Activated T-helper 2 cell treated with anti-CD3 and anti-CD28 coated beads, Interferon-gamma antibody, Interleukin-2, Interleukin-4, amounts not matched to agents 10 μg/mL and 5 μg/mL and 100 μg/mL, durations not matched to agents 14 hours and 24 hours and 36 hours (primary cell): ENCODE results near the gene SC5D. TPM values are rescaled to one million over a fixed set of nuclear protein-coding genes. Genes with fewer than 3 reads are reported as not detected.

Source experiments
- DNase-seq: peaks from one replicate; pipeline ENCODE4 v3.0.0; 2021; ENCODE audit warnings: low spot score
- H3K27ac Mint-ChIP-seq: one replicate; pipeline ENCODE4 v1.8.0; 2021; ENCODE audit warnings: mixed read lengths
- H3K27me3 Mint-ChIP-seq: one replicate; pipeline ENCODE4 v1.8.0; 2021; ENCODE audit warnings: low read depth, mixed read lengths
- H3K36me3 Mint-ChIP-seq: one replicate; pipeline ENCODE4 v1.8.0; 2021; ENCODE audit warnings: low read depth, mixed read lengths
- H3K4me1 Mint-ChIP-seq: one replicate; pipeline ENCODE4 v1.8.0; 2021; ENCODE audit warnings: low read depth, mixed read lengths
- H3K4me3 Mint-ChIP-seq: one replicate; pipeline ENCODE4 v1.8.0; 2021; ENCODE audit warnings: low read depth, mild to moderate bottlenecking, moderate library complexity, mixed read lengths
- H3K9me3 Mint-ChIP-seq: one replicate; pipeline ENCODE4 v1.8.0; 2021; ENCODE audit warnings: mixed read lengths
- intact Hi-C: fragments of 100-400 bp; cut with micrococcal nuclease; formaldehyde crosslinking; loops from one replicate; pipeline ENCODE4 v1.15.1; 2023
- total RNA-seq: library from RNA; stranded (reverse); gene quantifications from 2 replicates; pipeline ENCODE4 v1.2.3, GENCODE V29; 2022

The SC5D gene
- total RNA-seq, 1 donor from 2014 or later, result 28.0 TPM

DNA sequence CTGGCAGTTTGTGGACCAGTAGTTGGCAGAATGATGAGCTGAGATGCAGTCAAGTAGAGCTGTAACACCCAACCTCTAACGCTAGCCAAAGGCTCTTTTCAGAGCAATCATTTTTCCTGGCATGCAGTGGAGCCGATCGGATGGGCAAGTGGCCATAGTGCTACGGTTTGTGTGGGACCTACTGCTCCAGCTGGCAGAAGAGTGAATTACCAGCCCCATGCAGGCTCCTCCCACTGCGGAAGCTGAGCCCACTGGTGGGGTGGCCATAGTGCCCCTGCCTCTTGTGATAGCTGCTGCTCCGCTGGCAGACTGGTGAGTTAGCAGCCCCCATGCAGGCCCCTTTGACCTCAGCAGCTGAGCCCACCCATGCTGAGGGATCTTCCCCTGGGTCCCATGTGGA lies 27.0 kb upstream of the SC5D start:
- H3K9me3 Mint-ChIP-seq, result peaks cover 8% of the 10 kb centered on the region
- H3K4me3 Mint-ChIP-seq, result no peak overlapping the region
- H3K27ac Mint-ChIP-seq, result no peak overlapping the region
- H3K27me3 Mint-ChIP-seq, result peaks cover 65% of the 10 kb centered on the region
- DNase-seq, result no peak
- intact Hi-C loops, result no loop called here
- no peaks in the 10 kb centered on the region for H3K36me3 Mint-ChIP-seq
- peaks cover 5% of the 10 kb centered on the region for H3K4me1 Mint-ChIP-seq

GRCh38 chr11:121268581-121268980 lies 24.0 kb upstream of the SC5D start:
- peaks cover 5% of the 10 kb centered on the region for H3K4me1 Mint-ChIP-seq
- H3K27ac Mint-ChIP-seq, result no peak overlapping the region
- intact Hi-C loops, result no loop called here
- peaks cover 58% of the 10 kb centered on the region for H3K27me3 Mint-ChIP-seq
- no peaks in the 10 kb centered on the region for H3K36me3 Mint-ChIP-seq
- DNase-seq, result no peak
- H3K4me3 Mint-ChIP-seq, result no peak overlapping the region
- peaks cover under 1% of the 10 kb centered on the region for H3K9me3 Mint-ChIP-seq

DNA sequence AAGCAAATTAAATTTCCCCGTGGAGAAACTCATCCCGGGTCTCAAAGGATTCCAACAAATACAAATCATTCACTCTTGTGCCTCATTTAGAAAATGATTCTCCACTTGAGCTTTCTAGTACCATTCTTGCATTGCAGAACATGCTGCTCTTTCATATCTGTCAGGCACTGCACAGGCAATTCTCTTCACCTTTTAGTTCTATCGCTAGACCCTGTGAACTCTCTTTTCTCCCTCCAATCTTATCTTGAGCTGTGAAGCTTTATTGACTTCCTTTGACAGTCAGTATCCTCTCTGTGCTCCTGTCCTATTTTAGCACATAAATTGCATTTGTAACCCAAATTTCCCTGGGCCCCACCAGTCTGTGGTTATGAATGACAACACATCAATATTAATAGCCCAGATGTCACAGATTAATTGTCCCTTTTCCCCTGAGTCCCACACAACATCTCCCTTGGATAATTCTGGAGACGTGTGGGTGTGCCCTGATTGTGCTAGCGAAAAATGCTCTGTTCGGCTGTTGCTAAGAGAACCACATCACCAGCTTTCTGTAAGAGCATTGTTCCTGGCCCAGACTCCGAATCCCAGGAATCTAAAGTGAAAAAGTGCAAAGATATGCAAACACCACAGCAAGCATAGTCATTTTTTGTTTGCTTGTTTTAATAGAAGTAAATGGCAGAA lies 22.4 kb upstream of the SC5D start:
- peaks cover 59% of the 10 kb centered on the region for H3K27me3 Mint-ChIP-seq
- intact Hi-C loops, result no loop called here

DNA sequence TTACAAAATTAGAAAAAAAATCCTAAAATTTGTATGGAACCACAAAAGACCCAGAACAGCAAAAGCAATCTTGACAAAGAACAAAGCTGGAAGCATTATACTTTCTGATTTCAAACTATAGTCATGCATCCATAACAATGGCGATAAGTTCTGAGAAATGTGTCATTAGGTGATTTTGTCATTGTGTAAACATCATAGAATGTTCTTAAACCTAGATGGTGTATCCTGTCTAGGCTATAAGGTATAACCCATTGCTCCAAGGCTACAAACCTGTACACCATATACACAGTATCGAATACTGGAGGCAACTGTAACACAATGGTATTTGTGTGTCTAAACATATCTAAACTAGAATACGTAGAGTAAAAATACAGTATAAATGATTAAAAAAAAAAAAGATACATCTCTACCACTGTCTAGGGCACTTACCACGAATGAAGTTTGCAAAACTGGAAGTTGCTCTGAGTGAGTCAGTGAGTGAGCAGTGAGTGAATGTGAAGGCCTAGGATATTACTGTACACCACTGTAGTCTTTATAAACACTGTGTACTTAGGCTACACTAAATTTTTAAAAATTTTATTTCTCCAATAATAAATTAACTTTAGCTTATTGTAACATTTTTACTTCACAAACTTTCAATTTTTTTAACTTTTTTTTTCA lies 18.1 kb upstream of the SC5D start:
- peaks cover 15% of the 10 kb centered on the region for H3K9me3 Mint-ChIP-seq
- DNase-seq, result no peak
- intact Hi-C loops, result no loop called here
- H3K4me1 Mint-ChIP-seq, result no peaks in the 10 kb centered on the region
- no peak overlapping the region for H3K4me3 Mint-ChIP-seq
- H3K36me3 Mint-ChIP-seq, result no peaks in the 10 kb centered on the region
- H3K27ac Mint-ChIP-seq, result no peak overlapping the region
- peaks cover 54% of the 10 kb centered on the region for H3K27me3 Mint-ChIP-seq

More for the DNA sequence above, 22.4 kb upstream of the SC5D start:
- Mint-ChIP-seq H3K27ac (no peak overlapping the region), H3K4me3 (no peak overlapping the region), H3K36me3 (no peaks in the 10 kb centered on the region), H3K4me1 (peaks cover 5% of the 10 kb centered on the region), H3K9me3 (no peaks in the 10 kb centered on the region)
- no peak for DNase-seq

DNA sequence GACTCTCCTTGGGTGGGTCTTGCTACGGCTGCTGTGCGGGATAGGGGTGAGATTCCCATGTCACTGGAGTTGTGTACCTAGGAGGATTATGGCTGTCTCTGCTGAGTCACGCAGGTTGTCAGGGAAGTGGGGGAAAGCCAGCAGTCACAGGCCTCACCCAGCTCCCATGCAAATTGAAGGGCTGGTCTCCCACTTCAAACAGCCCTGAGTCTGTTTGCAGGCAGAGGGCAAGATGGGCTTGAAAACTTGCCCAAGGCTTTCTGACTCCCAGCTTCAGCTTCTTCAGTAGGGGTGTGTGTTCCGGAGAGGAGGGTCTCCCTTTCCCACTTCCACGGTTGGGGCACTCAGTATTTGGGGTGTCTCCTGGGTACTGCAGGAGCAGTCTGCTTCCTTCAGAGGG lies 10.9 kb upstream of the SC5D start:
- H3K4me1 Mint-ChIP-seq, result no peaks in the 10 kb centered on the region
- no peaks in the 10 kb centered on the region for H3K36me3 Mint-ChIP-seq
- intact Hi-C loops, result no loop called here
- no peak for DNase-seq
- H3K27ac Mint-ChIP-seq, result no peak overlapping the region
- H3K27me3 Mint-ChIP-seq, result peaks cover 58% of the 10 kb centered on the region
- H3K4me3 Mint-ChIP-seq, result no peak overlapping the region
- peaks cover 20% of the 10 kb centered on the region for H3K9me3 Mint-ChIP-seq

- no peaks in the 10 kb centered on the region for H3K36me3 Mint-ChIP-seq
- no peak overlapping the region for H3K27ac Mint-ChIP-seq
- H3K4me3 Mint-ChIP-seq, result no peak overlapping the region
- no peaks in the 10 kb centered on the region for H3K4me1 Mint-ChIP-seq
- H3K9me3 Mint-ChIP-seq, result peaks cover 20% of the 10 kb centered on the region
- H3K27me3 Mint-ChIP-seq, result peaks cover 59% of the 10 kb centered on the region
- intact Hi-C loops, result no loop called here
- DNase-seq, result no peak
Measured at GRCh38 chr11:121282386-121282785, 10.2 kb upstream of the SC5D start.

- H3K36me3 Mint-ChIP-seq, result no peaks in the 10 kb centered on the region
- no peak for DNase-seq
- H3K4me3 Mint-ChIP-seq, result no peak overlapping the region
- H3K4me1 Mint-ChIP-seq, result no peaks in the 10 kb centered on the region
- H3K27ac Mint-ChIP-seq, result no peak overlapping the region
- H3K9me3 Mint-ChIP-seq, result peaks cover 15% of the 10 kb centered on the region
- peaks cover 57% of the 10 kb centered on the region for H3K27me3 Mint-ChIP-seq
- intact Hi-C loops, result no loop called here
Measured at GRCh38 chr11:121282886-121283502, 9.6 kb upstream of the SC5D start.

DNA sequence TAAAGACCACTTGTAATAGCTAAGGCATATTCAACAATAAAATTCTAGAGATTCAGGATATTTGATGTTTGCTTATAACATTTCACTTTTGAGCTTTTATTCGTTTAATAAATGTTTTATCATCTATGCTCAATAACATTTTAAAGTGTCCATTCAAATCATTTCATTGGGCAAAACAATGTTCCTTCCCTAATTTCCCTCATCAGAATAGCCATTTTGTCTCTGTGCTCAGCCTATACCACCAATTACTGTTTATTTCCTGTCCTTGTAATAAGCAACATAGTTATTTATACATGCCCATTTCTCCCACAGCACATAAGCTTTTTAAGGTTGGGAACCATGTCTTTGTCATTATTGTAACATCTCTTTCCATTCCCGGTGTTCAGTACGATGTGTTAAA lies 1.3 kb upstream of the SC5D start:
- Mint-ChIP-seq H3K4me3 (no peak overlapping the region), H3K36me3 (peaks cover 11% of the 10 kb centered on the region), H3K27ac (no peak overlapping the region), H3K4me1 (peaks cover 28% of the 10 kb centered on the region), H3K27me3 (peaks cover 16% of the 10 kb centered on the region), H3K9me3 (no peaks in the 10 kb centered on the region)
- no peak for DNase-seq
- intact Hi-C loops, result loop anchor here (5.0 to 10.0 kb wide), 2 partner anchors 54 to 1773 kb away; partner anchors contain the start of gene HSPA8

- peak overlapping the region; percentile 88 for H3K4me3 Mint-ChIP-seq
- intact Hi-C loops, result loop anchor here (2.0 to 10.0 kb wide), 4 partner anchors 19 to 1773 kb away; partner anchors contain the start of gene HSPA8
- H3K36me3 Mint-ChIP-seq, result peaks cover 15% of the 10 kb centered on the region
- no peak for DNase-seq
- H3K4me1 Mint-ChIP-seq, result peaks cover 32% of the 10 kb centered on the region
- peaks cover 14% of the 10 kb centered on the region for H3K27me3 Mint-ChIP-seq
- no peaks in the 10 kb centered on the region for H3K9me3 Mint-ChIP-seq
- H3K27ac Mint-ChIP-seq, result peak overlapping the region; percentile 87
Measured at GRCh38 chr11:121291896-121292494, 576 bp upstream of the SC5D start.

DNA sequence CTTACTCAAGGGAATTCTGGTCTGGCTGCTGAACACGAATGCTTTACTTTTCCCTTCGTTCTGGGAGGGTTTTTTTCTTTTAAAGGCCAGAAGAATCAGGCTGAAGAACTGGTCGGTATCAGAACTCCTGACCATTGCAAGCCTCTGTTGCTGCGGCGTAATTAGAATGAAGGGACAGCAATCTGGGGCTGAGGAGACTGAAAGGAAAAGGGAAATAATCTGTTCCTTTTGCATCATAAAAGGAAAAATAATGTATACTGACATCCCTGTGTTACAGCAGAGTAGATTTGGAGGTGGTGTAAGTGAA lies 670 bp downstream of the SC5D start:
- intact Hi-C loops, result loop anchor here (2.0 to 10.0 kb wide), 4 partner anchors 18 to 1772 kb away; partner anchors contain the start of gene HSPA8

DNA sequence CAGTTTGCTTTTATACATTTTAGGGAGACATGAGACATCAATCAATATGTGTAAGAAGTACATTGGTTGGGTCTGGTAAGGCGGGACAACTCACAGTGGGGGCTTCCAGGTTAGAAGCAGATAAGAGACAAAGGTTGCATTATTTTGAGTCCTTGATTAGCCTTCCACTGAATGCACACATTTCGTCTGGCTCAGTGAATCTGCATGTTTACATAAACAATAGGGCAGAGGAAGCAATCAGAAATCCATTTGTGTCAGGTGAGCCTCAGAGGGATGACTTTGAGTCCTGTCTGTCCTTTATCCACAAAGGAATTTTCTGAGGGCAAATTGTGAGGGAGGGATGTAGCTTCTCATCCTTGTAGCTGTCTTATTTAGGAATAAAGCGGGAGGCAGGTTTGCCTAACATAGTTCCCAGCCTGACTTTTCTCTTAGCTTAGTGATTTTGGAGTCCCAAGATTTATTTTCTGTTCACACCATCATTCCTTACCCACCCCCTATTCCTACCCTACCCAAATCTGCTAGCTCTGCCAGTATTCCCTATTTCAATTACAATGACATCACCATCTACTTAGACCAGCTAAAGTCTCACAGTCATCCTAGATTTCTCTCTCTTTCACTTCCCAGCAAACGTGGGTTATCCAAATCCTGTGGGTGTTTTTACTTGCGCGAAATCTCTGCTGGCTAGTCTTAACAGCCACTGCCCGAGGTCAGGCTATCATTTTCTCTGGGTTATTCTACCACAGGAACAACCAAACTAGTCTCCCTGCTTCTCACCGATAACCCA lies 2.9 kb downstream of the SC5D start:
- Mint-ChIP-seq H3K4me1 (peaks cover 41% of the 10 kb centered on the region), H3K4me3 (no peak overlapping the region), H3K27me3 (no peaks in the 10 kb centered on the region), H3K36me3 (peaks cover 33% of the 10 kb centered on the region), H3K27ac (no peak overlapping the region), H3K9me3 (peaks cover 5% of the 10 kb centered on the region)
- intact Hi-C loops, result loop anchor here (10.0 kb wide), 1 partner anchor 1769 kb away; the partner anchor contains the start of gene HSPA8
- DNase-seq, result no peak

More for the DNA sequence above, 670 bp downstream of the SC5D start:
- DNase-seq, result no peak
- peaks cover 36% of the 10 kb centered on the region for H3K4me1 Mint-ChIP-seq
- H3K36me3 Mint-ChIP-seq, result peaks cover 28% of the 10 kb centered on the region
- H3K27me3 Mint-ChIP-seq, result peaks cover 7% of the 10 kb centered on the region
- H3K27ac Mint-ChIP-seq, result peak overlapping the region; percentile 52
- H3K4me3 Mint-ChIP-seq, result peak overlapping the region; percentile 88
- H3K9me3 Mint-ChIP-seq, result no peaks in the 10 kb centered on the region

- Mint-ChIP-seq H3K36me3 (peaks cover 39% of the 10 kb centered on the region), H3K4me1 (peaks cover 46% of the 10 kb centered on the region), H3K27me3 (no peaks in the 10 kb centered on the region), H3K9me3 (peaks cover 5% of the 10 kb centered on the region), H3K27ac (no peak overlapping the region), H3K4me3 (no peak overlapping the region)
- intact Hi-C loops, result loop anchor here (10.0 kb wide), 1 partner anchor 1767 kb away; the partner anchor contains the start of gene HSPA8
- no peak for DNase-seq
Measured at GRCh38 chr11:121297872-121298271, 5.3 kb downstream of the SC5D start.
